BE2C (cell line): ENCODE data around the gene WRAP53.
A peak's percentile ranks its signal among the peaks of the same experiment; 100 is the strongest.

Experiments
- DNase-seq: peaks from one replicate; pipeline ENCODE4 v3.0.0-alpha.2; 2020
- H3K27me3 ChIP-seq: fragments of 250-450 bp; sonication (Bioruptor Pico); 2 replicates; pipeline ENCODE4 v1.5.1; 2020; ENCODE audit warnings: mild to moderate bottlenecking
- H3K36me3 ChIP-seq: fragments of 250-450 bp; sonication (Bioruptor Pico); 2 replicates; pipeline ENCODE4 v1.5.1; 2020; ENCODE audit warnings: mild to moderate bottlenecking
- H3K4me1 ChIP-seq: fragments of 250-450 bp; sonication (Bioruptor Pico); 2 replicates; pipeline ENCODE4 v1.5.1; 2020
- H3K4me3 ChIP-seq: 2 replicates; pipeline ENCODE4 v1.5.1; 2011; ENCODE audit warnings: low read depth, low read length
- H3K9me3 ChIP-seq: fragments of 250-450 bp; sonication (Bioruptor Pico); 2 replicates; pipeline ENCODE4 v1.5.1; 2020
- TF ChIP-seq, protein P1 (sequence below): IDR thresholded peaks from 2 replicates; pipeline ENCODE4 v1.5.1; 2012; ENCODE audit warnings: mild to moderate bottlenecking, low read depth, low read length

WRAP53 gene

DNA sequence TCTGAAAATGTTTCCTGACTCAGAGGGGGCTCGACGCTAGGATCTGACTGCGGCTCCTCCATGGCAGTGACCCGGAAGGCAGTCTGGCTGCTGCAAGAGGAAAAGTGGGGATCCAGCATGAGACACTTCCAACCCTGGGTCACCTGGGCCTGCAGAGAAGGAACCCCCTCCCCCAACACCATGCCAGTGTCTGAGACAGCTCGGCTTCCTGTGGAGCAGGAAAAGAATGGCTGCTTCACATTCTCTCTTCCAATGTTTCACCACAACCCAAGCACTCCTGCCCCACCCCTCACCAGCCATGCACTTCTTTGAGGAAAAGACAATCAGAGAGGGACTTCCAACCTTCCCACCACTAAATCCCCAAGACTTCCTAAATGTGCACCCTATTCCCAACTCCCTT, 11.7 kb upstream of the WRAP53 start:
- H3K4me1 ChIP-seq, result no peaks in the 10 kb centered on the region
- no peaks in the 10 kb centered on the region for H3K9me3 ChIP-seq
- no peaks in the 10 kb centered on the region for H3K27me3 ChIP-seq
- TF ChIP-seq, protein P1, sequence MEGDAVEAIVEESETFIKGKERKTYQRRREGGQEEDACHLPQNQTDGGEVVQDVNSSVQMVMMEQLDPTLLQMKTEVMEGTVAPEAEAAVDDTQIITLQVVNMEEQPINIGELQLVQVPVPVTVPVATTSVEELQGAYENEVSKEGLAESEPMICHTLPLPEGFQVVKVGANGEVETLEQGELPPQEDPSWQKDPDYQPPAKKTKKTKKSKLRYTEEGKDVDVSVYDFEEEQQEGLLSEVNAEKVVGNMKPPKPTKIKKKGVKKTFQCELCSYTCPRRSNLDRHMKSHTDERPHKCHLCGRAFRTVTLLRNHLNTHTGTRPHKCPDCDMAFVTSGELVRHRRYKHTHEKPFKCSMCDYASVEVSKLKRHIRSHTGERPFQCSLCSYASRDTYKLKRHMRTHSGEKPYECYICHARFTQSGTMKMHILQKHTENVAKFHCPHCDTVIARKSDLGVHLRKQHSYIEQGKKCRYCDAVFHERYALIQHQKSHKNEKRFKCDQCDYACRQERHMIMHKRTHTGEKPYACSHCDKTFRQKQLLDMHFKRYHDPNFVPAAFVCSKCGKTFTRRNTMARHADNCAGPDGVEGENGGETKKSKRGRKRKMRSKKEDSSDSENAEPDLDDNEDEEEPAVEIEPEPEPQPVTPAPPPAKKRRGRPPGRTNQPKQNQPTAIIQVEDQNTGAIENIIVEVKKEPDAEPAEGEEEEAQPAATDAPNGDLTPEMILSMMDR, result no peak
- H3K36me3 ChIP-seq, result peaks cover 19% of the 10 kb centered on the region
- DNase-seq, result no peak
- no peak overlapping the region for H3K4me3 ChIP-seq

DNA sequence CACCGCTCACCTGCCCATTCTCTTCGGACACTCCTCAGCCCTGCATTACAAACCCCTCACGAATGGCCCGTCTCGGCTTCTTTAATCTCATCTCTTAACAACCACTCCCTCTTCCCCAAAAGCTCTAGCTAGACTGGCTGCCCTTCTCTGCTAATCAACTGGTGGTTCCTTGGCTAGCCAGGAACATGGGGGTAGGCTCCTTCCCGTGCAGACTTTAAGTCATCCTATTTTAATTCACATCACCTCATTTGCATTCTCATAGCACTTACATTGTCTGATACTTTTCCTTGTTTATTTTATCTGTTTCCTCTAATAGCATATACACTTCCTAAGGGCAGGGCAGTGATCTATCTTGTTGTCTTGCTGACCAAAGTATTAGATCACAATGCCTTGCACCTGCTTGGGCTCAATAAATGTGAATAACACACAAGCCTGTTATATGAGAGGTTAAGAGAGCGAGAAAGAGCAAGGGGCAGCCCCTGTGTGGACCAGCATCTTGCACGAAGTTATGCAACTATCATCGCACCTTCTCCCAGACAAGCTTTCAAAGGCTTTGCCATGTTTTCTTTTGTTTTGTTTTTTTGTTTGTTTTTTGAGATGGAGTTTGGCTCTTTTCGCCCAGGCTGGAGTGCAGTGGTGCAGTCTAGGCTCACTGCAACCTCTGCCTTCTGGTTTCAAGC, 10.7 kb upstream of the WRAP53 start:
- TF ChIP-seq, protein P1, result no peak

GRCh38 chr17:7684851-7685532, 3.3 kb upstream of the WRAP53 start:
- no peak for DNase-seq
- H3K27me3 ChIP-seq, result no peaks in the 10 kb centered on the region

More for the DNA sequence above, 10.7 kb upstream of the WRAP53 start:
- Histone ChIP-seq H3K36me3 (peaks cover 19% of the 10 kb centered on the region), H3K4me1 (no peaks in the 10 kb centered on the region), H3K27me3 (no peaks in the 10 kb centered on the region), H3K9me3 (no peaks in the 10 kb centered on the region), H3K4me3 (no peak overlapping the region)
- no peak for DNase-seq

DNA sequence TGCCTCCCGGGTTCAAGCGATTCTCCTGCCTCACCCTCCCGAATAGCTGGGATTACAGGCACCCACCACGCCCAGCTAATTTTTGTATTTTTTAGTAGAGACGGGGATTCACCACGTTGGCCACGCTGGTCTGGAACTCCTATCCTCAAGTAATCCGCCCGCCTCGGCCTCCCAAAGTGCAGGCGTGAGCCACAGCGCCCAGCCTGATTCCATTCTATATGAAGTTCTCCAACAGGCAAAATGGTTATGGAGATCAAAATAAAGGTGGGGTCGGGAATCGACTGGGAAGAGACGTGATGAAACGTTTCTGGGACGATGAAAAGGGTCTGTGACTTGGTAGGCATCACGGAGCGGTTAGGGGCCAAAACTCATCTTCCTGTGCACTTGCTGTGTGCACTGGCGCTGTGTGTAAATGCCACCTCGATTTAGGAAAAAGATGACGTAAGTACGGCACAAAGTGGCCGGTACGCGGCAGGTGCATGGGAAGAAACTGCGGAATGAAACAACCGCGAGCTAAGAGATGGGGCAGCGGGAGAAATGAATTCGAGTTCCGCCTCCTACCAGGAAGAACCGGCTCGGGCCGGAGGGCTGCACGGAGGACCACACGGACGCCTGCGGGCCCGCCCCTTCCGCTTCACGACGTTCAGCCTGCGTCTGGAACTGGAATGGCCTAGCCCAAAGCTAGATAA, 2.6 kb upstream of the WRAP53 start:
- H3K9me3 ChIP-seq, result no peaks in the 10 kb centered on the region

More at GRCh38 chr17:7684851-7685532, 3.3 kb upstream of the WRAP53 start:
- Histone ChIP-seq H3K4me3 (peak overlapping the region; percentile 96), H3K9me3 (no peaks in the 10 kb centered on the region), H3K36me3 (no peaks in the 10 kb centered on the region; the same call in none of the 2 replicates), H3K4me1 (no peaks in the 10 kb centered on the region)
- TF ChIP-seq, protein P1, result no peak

GRCh38 chr17:7686222-7687071, 1.8 kb upstream of the WRAP53 start:
- no peaks in the 10 kb centered on the region for H3K9me3 ChIP-seq
- H3K27me3 ChIP-seq, result no peaks in the 10 kb centered on the region
- TF ChIP-seq, protein P1, result no peak
- H3K4me3 ChIP-seq, result peak overlapping the region; percentile 96
- no peaks in the 10 kb centered on the region for H3K4me1 ChIP-seq
- H3K36me3 ChIP-seq, result no peaks in the 10 kb centered on the region; the same call in none of the 2 replicates
- DNase-seq, result peak; percentile 70

More for the DNA sequence above, 2.6 kb upstream of the WRAP53 start:
- peak overlapping the region; percentile 96 for H3K4me3 ChIP-seq
- H3K4me1 ChIP-seq, result no peaks in the 10 kb centered on the region
- peak; percentile 85 for DNase-seq
- H3K27me3 ChIP-seq, result no peaks in the 10 kb centered on the region
- no peaks in the 10 kb centered on the region; the same call in none of the 2 replicates for H3K36me3 ChIP-seq
- TF ChIP-seq, protein P1, result no peak
